Measurements from ENCODE around the gene AUTS2. TPM values are rescaled to one million over a fixed set of nuclear protein-coding genes. Genes with fewer than 3 reads are reported as not detected.

The AUTS2 gene
- 0.07 and 0.40 TPM in 2 replicates for total RNA-seq

GRCh38 chr7:69598081-69598486 is at the start of gene AUTS2:
Gene AUTS2 (plus strand): TSS chr7:69598475. CDS start chr7:69599654, 1,179 bp downstream.

Small RNAs within 50 kb of the gene (small RNA-seq; reads per million reads assigned to genes)
- not detected for gene AC073873.1
